Colonic mucosa (tissue), 4 donors: ENCODE measurements around the gene ESYT2. TPM values are rescaled to one million over a fixed set of nuclear protein-coding genes. Genes with fewer than 3 reads are reported as not detected.

Source experiments
- DNase-seq: peaks from one replicate; pipeline ENCODE4 v3.0.0-alpha.2; 2020
- H3K27ac ChIP-seq: fragments of 200-600 bp; one replicate; pipeline ENCODE4 v1.8.0; 2021
- H3K27me3 ChIP-seq: fragments of 200-600 bp; one replicate; pipeline ENCODE4 v1.8.0; 2021
- H3K36me3 ChIP-seq: fragments of 200-600 bp; one replicate; pipeline ENCODE4 v1.8.0; 2021
- H3K4me1 ChIP-seq: fragments of 200-600 bp; one replicate; pipeline ENCODE4 v1.8.0; 2021; ENCODE audit warnings: mild to moderate bottlenecking
- H3K4me3 ChIP-seq: fragments of 200-600 bp; one replicate; pipeline ENCODE4 v1.8.0; 2021
- H3K9ac ChIP-seq, 2 donors: one replicate each; pipeline ENCODE4 v1.7.0; 2013; ENCODE audit warnings: control low read depth in 2 of 2, low read depth in 2 of 2, low read length in 2 of 2
- H3K9me3 ChIP-seq: fragments of 200-600 bp; one replicate; pipeline ENCODE4 v1.8.0; 2021
- intact Hi-C: fragments of 100-400 bp; cut with DNase I; formaldehyde crosslinking; loops from one replicate; pipeline ENCODE4 v1.14.1; 2022
- total RNA-seq, 2 donors: library from RNA; stranded (reverse); fragmentation: NEBNext Ultra II Directional in 1 of 2; extraction: Animal tissue kit (Norgen Biotek cat#: 25700) in 1 of 2; gene quantifications; one replicate each; pipeline ENCODE4 v1.2.1, GENCODE V29; 2021
- TF ChIP-seq, protein P1 (sequence below): fragments of 200-600 bp; IDR thresholded peaks from one replicate; pipeline ENCODE4 v1.8.0; 2022; ENCODE audit warnings: antibody characterized with exemption, mild to moderate bottlenecking
- donor health status: healthy.
- donor health status: DM: no; HTN: no; CAD: no.
- donor health status: DM: no; HTN: no; CAD: no.

The ESYT2 gene
- total RNA-seq, 2 donors from 2014 or later = 57.5 to 105 TPM

DNA sequence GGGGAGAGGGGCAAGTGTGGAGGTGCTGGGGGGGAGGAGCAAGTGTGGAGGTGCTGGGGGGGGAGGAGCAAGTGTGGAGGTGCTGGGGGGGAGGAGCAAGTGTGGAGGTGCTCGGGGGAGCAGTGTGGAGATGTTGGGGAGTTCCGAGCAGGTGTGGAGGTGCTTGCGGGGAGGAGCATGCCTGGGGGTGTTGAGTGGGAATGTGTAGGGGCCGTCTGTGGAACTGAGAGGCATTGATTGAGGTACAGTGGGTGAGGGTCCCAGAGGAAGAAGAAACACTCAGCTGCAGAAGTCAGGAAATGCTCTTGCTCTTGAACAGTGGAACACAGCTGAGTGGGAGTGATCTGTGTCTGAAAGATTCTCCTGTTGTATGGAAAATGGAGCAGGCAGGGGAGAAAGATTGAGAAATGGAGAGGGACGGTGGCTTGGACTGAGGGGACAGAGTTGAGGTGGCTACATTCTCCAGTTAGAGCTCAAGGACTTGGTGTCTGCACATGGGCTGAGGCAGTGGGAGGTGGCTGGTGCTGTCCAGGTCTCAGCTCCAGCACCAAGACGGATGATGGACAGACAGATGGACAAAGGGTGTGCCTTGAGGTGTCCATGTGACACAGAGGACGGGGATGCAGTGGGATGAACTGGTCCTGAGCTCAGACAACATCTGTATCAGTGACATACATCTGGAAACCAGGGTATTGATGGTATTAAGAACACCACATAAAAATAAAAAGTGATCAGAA lies 99.5 kb downstream of the ESYT2 start:
- H3K4me3 ChIP-seq = no peak overlapping the region
- DNase-seq = no peak

DNA sequence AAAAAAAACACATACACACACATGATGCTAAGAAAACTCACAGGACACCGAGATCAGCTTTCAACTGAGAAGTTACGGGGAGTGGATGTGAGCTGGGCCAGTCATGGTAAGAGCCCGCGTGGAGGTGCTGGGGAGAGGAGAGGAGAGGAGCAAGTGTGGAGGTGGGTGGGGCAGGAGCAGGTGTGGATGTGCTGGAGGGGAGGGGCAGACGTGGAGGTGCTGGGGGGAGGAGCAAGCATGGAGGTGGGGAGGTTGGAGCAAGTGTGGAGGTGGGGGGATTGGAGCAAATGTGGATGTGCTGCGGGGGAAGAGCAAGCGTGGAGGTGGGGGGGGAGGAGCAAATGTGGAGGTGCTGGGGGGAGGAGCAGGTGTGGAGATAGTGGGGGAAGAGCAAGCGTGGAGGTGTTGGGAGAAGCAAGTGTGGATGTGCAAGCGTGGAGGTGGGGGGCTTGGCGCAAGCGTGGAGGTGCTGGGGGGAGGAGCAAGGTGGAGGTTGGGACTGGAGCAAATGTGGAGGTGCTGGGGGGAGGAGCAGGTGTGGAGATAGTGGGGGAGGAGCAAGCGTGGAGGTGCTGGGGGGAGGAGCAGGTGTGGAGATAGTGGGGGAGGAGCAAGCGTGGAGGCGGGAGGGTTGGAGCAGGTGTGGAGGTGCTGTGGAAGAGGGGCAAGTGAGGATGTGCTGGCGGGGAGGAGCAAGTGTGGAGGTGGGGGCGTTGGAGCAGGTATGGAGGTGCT lies 100.2 kb downstream of the ESYT2 start:
- no peaks in the 10 kb centered on the region for H3K27me3 ChIP-seq
- H3K4me1 ChIP-seq = no peaks in the 10 kb centered on the region
- H3K36me3 ChIP-seq = no peaks in the 10 kb centered on the region
- peak; percentile 12 for DNase-seq
- TF ChIP-seq, protein P1, sequence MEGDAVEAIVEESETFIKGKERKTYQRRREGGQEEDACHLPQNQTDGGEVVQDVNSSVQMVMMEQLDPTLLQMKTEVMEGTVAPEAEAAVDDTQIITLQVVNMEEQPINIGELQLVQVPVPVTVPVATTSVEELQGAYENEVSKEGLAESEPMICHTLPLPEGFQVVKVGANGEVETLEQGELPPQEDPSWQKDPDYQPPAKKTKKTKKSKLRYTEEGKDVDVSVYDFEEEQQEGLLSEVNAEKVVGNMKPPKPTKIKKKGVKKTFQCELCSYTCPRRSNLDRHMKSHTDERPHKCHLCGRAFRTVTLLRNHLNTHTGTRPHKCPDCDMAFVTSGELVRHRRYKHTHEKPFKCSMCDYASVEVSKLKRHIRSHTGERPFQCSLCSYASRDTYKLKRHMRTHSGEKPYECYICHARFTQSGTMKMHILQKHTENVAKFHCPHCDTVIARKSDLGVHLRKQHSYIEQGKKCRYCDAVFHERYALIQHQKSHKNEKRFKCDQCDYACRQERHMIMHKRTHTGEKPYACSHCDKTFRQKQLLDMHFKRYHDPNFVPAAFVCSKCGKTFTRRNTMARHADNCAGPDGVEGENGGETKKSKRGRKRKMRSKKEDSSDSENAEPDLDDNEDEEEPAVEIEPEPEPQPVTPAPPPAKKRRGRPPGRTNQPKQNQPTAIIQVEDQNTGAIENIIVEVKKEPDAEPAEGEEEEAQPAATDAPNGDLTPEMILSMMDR = no peak
- intact Hi-C loops = no loop called here
- H3K9ac ChIP-seq = no peak overlapping the region
- H3K27ac ChIP-seq = no peak overlapping the region
- H3K4me3 ChIP-seq = no peak overlapping the region
- H3K9me3 ChIP-seq = no peaks in the 10 kb centered on the region

More for the DNA sequence above, 99.5 kb downstream of the ESYT2 start:
- Histone ChIP-seq H3K36me3 (no peaks in the 10 kb centered on the region), H3K9me3 (no peaks in the 10 kb centered on the region), H3K27me3 (no peaks in the 10 kb centered on the region), H3K27ac (no peak overlapping the region), H3K9ac (no peak overlapping the region), H3K4me1 (no peaks in the 10 kb centered on the region)
- TF ChIP-seq, protein P1 = no peak
- intact Hi-C loops = no loop called here

DNA sequence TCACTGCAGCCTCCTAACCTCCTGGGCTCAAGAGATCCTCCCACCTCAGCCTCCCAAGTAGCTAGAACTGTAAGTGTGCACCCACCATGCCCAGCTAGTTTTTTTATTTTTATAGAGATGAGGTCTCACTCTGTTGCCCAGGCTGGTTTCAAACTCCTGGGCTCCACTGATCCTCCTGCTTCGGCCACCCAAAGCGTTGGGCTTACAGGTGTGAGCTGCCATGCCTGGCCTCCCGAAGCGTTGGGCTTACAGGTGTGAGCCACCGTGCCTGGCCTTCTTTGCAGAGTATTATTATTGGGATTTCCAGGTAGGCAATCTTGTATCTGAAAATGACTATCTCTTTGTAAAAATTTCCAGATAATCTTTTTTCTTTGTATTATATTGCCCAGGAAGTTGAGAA lies 101.6 kb downstream of the ESYT2 start:
- DNase-seq = no peak
- Histone ChIP-seq H3K36me3 (no peaks in the 10 kb centered on the region), H3K4me1 (no peaks in the 10 kb centered on the region), H3K4me3 (no peak overlapping the region), H3K9ac (no peak overlapping the region), H3K27me3 (no peaks in the 10 kb centered on the region), H3K9me3 (no peaks in the 10 kb centered on the region), H3K27ac (no peak overlapping the region)
- TF ChIP-seq, protein P1 = no peak
- intact Hi-C loops = no loop called here

DNA sequence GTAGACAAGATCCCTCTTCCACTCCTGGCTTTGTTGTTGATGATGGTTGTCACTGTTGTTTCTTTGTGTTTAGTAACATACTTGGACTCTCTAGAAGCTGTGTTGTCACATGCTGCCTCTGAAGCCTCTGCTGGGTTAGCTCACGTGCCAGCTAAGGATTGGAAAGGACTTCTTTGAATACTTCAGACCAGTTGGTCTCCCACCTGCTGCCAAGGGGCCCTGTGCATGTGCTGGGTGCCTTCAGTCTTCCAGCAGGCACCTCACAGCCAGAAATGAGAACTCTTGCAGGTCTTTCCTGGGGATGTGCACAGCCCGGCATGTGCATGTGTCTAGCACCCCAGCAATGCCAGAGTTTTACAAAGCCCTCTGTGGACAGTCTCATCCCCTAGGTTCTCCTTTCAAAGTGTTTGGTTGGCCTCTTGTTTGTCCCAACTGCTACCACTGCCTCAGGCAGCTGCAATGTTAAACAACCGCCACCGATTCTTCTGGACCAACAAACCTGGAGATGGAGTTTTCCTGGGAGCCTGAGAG lies 103.0 kb downstream of the ESYT2 start:
- no peaks in the 10 kb centered on the region for H3K9me3 ChIP-seq
- no peaks in the 10 kb centered on the region for H3K4me1 ChIP-seq
- H3K27ac ChIP-seq = no peak overlapping the region
- intact Hi-C loops = no loop called here
- no peaks in the 10 kb centered on the region for H3K27me3 ChIP-seq
- H3K9ac ChIP-seq = no peak overlapping the region
- TF ChIP-seq, protein P1 = no peak
- DNase-seq = no peak
- H3K36me3 ChIP-seq = no peaks in the 10 kb centered on the region
- no peak overlapping the region for H3K4me3 ChIP-seq

GRCh38 chr7:158725506-158725800 lies 103.9 kb downstream of the ESYT2 start:
- intact Hi-C loops = no loop called here
- no peaks in the 10 kb centered on the region for H3K4me1 ChIP-seq
- H3K27ac ChIP-seq = no peak overlapping the region
- DNase-seq = no peak
- H3K9ac ChIP-seq = no peak overlapping the region
- H3K36me3 ChIP-seq = no peaks in the 10 kb centered on the region
- no peaks in the 10 kb centered on the region for H3K27me3 ChIP-seq
- TF ChIP-seq, protein P1 = no peak
- H3K9me3 ChIP-seq = no peaks in the 10 kb centered on the region
- H3K4me3 ChIP-seq = no peak overlapping the region
